HK-2 (cell line): ENCODE data around the gene SDK2.

Experiments
- DNase-seq: peaks from one replicate; pipeline ENCODE4 v3.0.0-alpha.2; 2018; ENCODE audit not compliant: unreplicated experiment

The SDK2 gene

DNA sequence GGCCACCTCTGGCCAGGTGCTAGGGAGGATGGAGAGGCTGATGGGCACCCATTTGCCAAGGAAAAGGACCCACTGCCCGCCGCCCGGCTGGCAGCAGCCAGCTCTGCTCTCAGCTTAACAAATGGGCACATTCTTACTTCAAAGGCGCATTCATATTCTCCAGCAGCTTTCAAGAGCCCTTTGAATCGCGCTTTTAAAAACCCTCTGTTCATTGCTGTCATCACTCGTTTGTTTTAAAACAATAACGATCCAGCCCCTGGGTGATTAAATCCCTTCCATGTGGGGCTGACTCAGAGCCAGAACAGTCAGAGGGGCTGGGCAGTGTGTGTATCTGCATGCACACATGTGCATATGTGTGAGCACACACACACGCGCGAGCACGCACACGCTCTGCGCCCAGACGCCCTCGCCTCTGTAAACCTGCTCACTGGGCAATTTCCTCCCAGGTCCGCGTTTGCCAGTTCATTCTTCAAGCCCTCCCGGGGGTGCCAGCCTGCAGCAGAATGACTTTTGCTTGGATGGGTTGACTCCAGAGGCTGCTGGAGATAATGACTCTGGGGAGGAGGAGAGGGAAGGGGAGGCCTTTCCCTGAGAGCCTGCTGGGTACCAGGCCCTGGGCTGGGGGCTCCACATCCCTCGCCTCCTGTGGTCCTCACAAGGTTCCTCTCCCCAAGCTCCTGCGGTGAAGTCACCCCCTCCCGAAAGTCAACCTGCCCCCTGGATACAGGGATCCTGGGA is 133.1 kb downstream of the SDK2 start:
- no peak for DNase-seq

DNA sequence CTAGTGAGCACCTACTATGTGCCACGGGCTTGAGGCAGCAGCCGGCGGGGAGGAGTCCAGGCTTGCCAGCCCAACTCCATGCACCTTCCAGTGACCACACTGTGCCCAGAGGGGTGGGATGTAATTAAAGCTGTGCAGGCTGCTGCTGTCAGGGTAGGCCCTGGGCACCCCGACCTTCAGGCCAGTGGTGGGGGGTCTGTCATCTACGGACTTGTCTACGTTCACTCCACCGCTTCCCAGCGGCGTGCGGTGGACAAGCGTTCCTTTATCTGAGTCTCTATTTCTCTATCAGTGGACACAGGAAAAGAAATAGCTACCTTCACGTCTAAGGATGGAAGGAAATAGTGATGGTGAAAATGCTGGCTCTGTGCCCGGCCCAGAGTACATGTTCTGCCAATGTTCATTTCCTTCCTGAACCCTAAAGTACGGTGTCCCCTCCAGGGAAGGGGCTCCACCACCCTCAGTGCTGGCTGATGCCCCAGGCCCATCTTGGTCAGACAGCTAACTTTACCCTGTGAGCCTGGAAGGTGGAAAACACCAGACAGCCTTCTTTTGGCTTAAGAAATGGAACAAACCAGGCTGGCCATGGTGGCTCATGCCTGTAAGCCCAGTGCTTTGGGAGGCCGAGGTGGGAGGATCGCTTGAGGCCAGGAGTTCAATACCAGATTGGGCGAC is 135.2 kb downstream of the SDK2 start:
- no peak for DNase-seq

DNA sequence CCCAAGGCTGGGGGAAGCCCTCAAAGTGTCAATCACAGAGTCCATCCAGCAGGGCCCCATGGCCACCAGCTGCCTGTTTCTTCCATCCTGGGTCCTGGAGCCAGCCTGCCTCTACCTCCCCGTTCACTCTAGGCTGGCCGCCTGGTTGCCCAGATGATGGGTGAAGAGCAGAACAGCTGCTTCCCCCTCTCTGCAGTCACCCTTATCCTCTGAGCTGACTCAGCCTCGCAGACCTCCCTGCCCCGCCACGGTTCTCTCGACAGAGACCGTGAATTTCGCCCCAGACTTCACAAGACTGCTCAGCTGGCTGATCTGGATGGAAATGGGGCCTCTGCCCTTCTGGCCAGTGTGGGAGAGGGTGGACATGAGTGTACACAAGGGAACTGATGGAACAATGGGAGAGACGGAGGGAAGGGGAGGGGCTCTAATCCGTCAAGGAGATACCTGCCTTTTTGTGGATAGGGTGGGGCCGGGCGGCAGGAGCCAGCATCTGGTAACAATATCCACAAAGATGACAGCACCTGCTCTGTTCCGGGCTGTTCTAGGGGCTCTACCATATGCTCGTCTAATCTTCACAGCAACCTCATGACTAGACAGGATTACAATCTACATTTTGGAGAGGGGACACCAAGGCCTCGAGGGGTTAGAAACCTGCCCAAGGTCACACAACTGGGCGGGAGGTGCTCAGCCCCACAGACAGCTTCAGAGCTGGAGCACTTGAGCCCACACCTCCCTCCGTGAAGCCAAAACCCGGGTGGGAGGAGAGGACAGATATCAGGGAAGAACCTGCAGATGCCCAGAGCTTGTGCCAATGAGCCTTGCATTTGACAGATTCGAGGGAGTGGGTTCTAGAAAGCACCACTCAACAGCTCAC is 136.0 kb downstream of the SDK2 start:
- DNase-seq, result no peak

DNA sequence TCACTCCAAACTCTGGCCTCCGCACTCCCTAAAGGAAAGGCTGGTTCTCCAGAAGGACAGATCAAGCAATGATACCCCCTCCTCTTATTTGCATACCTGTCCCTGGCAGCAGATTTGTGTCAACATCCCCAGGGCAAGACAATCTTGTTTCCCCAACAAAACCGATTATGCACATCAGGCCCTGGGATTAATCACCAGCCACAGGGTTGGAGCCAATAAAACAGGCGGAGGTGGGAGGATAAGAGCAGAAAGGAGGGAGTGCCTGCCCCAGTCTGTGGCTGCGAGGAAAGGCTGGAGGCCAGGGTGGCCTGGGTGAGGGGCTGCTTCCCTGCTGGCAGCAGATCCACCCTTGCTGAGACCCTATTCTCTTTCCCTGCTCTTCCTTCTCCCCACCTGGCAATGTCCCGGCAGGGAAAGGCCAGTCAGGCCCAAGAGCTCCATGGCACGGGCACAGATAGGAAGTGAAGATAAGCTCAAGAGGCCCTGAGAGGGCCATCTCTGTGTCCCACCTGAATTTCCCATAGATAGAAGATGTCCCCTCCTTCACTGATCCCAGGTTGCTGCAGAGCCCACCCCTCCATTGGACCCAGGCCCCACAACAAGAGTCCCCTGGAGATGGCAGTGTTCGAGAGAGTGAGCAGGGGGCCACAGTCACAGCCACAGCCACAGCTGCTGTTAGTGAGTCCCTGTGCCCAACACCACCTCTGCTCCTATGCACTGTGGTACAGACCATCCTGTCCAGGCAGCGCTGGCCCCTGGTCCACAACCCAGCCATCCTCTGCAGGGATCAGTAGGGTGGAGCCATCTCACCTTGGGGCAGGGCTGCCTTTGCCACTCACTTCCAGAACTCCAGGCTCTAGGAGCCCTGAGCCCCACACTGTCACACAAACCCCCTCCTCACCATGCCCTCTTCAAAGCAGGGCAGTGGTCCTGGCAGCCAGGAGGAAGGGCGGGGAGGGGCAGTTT is 137.5 kb downstream of the SDK2 start:
- no peak for DNase-seq

DNA sequence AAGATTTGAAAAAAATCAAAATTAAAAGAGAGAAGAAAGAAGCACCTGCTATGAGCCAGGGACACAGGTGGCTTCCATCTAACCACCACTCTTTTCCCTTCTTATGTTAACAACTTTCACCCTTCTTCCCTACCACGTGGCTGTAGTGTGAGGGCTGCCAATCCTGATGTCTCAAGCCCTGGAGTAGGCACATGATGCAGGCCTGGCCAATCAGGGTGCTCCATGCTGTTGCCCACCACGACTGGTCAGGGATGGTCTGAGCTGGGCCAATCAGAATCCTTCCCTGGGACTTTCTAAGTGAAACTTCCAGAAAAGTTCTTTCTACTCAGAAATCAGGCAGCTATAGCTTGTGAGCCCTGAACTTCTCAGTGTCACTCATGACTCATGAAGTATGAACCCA is 140.7 kb downstream of the SDK2 start:
- no peak for DNase-seq

DNA sequence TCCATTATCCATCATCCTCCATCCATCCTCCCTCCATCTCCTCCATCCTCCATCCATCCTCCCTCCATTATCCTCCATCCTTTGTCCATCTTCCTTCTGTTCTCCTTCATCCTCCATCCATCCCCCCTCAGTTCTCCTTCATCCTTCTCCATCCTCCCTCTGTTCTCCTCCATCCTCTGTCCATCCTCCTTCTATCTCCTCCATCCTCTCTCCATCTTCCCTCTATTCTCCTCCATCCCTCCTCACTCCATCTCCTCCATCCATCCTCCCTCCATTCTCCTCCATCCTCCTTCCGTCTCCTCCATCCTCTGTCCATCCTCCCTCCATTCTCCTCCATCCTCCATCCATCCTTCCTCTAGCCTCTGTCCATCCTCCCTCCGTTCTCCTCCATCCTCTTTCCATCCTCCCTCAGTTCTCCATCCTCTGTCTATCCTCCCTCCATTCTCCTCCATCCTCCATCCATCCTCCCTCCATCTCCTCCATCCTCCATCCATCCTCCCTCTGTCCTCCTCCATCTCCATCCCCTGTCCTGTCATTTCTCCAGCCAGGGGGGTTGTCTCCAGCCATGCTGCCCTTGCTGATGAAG is 143.7 kb downstream of the SDK2 start:
- DNase-seq, result no peak

DNA sequence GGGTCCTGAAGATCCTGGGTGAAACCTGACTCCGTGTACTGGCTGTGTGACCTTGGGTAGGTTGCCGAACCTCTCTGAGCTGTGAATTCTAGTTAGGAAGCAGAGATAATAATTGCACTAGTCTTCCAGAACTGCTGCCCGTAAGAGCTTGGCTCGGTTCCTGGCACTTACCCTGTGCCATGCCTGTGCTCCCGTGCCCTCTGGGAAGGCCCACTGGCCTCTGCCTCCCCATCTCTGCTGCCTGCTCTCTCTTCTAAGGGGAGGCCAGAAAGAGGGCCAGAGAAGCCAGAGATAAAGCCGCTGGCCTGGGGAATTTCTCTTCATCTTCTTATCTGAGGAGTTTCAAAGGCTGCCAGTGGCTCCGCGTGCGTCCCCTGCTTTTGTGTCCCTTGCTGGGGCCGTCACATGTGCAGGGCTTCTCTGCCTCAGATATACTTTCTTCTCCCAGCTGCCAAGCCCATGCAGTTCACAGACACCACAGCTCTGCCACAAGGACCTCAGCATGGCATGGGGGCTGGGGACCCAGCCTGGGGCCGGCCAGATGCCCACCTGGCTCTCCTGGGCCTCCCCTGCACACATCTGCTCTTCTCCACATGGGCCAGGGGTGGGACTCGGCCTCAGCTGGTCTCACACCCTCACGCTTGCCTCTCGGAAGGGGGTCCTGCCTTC is 145.2 kb downstream of the SDK2 start:
- no peak for DNase-seq

DNA sequence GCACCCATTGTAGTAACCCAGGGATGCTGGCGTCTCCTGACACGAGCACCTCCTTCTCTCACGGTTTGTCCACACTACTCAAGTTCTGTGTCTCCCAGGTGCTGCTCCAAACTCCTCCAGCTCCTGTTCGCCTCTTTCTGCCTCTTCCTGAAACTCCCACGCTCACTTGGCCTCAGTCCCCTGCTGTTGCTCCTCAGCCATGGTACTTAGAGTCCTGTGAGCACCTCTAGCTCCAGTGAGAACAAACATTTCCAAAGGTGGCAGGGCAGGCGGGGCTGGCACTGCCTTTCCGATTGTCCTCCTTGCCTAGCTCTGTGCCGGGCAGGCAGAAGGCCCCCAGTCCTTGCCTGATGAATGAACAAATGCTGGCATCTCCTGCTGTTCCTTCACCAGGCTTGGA is 146.1 kb downstream of the SDK2 start:
- DNase-seq, result no peak

DNA sequence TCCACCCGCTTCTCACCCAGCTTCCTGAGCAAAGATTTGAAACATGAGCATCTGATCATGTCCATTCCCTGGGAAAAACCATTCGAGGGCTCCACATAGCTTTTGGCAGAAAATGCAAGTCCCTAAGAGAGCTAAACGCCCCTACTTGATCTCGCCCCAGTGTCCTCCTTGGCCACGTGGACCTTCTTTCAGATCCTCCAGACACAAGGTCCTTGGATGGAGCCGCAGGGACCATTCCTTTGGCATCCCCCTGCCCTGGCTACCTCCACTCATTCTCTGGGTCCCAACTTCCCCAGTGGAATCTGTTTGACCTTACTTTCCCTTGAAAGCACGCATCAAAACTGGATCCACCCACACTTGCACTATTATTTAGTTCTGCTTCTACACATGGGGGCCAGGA is 146.5 kb downstream of the SDK2 start:
- no peak for DNase-seq

DNA sequence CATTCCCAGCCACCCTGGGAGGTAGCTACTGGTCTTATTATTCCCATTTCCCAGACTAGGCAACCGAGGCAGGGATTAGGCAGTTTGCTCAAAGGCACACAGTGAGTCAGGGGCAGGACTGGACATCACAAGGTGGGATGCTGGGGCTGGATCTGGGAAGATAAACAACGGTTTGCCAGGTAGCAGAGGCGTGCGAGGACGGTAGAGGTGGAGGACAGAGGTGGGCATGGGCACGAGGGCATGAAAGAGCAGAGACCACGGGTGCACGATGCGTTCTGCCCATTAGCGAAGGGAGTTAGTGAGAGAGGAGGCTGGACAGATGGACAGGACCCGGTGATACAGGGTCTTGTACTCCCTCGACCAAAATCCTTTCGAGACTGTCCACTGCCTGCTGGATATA is 148.0 kb downstream of the SDK2 start:
- no peak for DNase-seq

DNA sequence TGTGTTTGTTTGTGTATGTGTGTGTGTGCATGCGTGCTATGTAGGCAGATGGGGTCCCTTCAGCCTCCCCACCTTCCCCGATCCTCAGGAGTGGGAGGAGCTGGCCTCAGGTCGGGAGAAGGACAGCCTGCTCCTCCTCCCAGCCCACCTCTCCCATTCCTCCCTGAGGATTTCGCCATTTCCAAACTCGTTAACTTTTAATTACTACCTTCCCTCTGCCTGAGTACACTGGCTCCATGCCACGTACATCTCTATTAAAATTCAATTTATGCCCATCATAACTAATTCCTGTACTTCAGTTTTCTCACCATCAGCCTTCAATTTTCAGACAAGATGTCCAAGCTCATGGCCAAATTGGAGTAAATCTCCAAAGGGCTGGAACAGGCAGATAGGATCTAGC is 148.6 kb downstream of the SDK2 start:
- no peak for DNase-seq

DNA sequence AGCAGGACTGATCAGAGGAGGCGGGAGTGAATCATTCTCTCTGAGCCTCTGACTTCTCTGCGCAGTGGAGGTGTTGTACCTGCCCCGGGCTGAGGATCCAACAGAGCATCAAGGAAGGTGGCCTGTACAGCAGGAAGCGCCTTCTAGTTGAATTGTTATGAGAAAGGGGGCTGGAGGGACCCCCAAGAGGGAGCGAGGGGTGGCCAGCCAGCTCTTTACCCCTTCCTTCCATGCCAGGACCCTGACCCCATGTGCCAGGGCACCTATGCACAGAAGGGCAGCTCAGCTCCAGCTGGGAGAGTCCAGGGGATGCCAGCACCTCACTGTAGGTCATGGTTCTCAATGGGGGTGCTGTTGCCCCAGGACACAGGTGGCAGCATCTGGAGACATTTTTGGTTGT is 149.3 kb downstream of the SDK2 start:
- DNase-seq, result no peak

DNA sequence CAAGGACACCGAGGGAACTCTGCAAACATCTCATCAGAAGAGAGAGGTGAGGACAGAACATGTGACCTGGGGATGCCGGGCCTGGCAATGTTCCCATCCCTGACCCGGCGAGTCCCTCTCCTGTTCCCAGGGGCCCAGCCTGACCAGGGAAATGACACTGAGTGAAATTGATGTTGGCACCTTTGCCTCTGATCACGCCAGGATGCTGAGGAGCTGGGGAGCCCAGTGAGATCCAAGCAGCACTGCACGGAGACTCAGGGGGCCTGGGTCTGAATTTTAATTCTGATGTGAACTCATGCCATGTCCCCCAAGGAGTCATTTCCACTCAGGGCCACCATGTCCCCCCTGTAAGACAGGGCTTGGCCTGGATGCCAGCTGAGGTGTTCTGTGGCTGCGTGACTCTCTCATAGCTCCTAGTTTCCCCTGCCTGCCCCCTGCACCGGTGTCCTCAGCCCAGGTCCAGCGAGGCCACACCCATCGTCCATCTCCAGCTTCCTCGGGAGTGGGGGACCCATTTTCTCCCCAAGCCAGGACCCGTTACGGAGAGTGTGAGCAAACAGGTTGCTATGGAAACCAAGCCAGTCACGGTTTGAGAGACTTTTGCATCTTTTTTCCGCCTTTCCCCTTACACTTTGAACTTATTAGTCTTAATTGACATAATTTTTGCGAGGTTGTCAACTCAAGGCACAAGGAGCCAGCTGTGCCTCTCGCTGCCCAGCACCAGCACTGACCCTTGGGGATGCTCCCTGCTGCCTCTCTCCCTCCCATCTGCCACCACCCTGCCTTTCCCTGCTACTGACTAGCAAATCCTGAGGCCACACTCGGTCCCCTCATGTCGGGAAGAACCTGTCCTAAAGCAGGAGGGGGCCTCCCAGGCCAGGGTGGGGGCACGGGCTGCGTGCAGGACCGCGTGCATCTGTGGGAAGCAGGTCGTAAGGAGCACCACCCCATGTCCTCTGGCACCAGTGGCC is 150.0 kb downstream of the SDK2 start:
- no peak for DNase-seq

DNA sequence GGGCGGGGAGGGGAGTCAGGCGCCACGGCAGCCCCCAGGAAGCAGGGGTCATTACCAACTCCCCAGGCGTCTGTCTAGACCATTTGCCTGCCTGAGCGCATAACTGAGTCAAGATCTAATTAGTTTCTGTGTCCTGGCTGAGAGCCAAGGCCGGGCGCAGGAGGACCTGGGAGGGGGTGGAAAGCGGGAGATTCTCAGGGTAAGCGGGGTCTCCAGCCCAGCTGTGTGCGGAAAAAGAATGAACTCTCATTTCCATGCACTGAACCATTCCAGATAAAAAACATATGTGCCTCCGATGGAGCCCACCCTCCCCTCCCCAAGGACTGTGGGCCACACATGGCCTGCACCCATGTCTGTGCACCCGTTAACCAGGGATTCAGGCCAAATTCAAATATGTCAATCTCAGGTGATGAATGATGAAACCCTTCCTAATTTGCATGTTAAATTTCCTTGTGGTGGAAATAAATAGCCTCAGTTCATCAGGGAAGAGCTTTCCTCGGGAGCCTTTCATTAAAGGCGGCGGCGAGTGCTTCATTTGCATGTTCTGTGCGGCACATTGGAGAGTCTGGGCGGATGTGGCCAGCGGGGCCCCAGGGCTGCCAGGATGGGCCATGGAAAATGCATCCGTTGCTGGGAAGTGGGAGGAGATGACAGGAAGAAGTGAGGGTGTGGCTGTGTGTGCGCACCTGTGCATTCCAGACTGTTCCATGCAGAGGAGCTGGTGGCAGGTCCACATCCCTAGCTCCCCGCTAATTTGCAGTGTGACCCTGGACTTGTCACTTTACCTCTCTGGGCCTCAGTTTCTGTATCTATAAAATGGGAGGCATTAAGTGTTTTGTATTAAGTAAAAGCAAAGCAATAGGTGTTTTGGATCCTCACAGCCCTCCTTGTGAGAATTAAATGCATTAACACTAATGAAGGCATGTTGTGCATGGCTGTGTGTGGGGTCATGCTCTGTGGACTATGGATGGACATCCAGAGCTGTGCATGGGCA is 151.1 kb downstream of the SDK2 start:
- DNase-seq, result no peak

DNA sequence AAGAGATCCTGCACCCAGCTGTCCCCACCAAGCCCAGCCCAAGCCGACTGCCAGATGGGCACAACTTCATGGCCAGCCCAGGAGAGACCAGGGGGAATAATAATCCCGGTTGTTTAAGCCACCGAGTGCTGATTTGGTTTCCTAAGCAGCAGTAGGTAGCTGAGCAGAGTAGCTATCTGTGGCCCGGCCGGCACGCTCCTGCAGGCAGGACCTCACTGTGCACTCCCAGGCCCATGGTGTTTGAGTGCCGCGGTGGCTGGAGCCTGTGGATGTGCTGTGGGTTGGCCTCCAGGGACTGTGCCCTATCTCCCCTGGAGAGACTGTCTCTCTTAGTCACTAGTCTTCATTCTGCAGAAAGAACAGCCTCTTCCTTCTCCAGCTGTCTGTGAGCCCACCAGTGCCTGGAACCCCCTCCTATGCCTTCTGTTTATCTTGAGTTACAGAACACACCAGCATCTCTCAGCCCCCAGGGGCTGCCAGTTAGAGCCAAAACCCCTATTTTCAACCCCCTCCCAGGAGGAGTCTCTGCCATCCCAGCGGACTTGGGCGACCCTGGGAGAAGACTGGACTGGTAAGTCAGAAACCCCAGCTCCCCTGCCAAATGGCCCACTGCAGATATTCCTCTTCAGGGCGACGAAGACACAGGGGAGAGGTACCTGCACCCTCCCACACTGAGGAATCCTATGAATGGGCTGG is 152.0 kb downstream of the SDK2 start:
- no peak for DNase-seq

DNA sequence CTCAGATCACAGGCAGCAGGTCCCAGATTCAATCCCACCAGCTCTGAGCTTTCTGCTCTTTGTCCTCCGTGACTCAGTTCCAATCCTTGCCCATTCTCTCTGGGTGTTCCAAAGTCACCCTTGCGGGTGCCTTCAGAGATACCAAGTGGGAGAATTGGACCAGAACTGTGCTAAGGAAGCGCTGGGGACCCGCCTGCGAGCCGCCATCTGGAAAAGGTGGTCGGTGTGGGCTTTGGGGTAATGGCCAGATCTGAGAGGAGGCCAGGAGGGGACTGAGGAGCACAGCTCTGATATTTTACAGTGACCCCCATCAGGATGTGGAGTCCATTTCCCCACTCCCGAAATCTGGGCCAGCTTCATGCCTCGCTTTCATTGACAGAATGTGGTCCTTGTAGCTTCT is 152.6 kb downstream of the SDK2 start:
- DNase-seq, result no peak

DNA sequence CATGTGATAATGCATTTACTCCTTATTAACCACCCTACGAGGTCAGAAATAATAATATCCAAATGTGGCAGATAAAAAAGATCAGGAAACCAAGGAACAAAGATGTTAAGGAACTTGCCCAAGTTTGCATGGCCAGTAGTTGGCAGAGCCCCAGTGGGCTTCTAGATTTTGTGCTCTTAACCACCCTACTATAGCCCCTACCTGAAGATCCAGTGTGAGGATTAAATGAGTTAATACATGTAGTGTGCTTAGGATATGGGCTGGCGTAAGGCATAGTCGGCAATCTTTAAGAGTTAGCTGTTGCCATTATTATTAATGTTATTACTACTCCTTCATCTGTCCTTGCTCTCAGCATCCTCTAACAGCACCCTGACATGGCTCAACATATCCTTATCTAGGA is 153.4 kb downstream of the SDK2 start:
- DNase-seq, result no peak

DNA sequence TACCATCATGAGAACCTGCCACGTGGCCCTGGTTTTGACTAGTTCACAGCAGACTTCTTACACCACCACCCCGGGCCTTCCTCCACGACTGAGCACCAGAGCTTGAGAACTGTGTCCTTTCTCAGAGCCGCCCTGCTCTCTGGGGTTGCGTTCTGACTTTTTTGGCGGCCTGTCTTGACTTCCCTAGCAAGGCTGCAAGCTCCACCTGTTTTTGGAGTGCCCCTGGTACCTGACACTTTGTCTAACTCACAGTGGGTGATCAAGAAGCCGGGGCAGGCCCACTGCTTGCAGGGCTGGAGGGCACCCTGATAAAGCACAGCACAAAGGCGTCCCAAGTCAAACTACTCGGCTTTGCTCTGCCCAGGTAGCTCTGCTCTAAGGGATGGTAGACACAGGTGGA is 154.3 kb downstream of the SDK2 start:
- DNase-seq, result no peak
